ENCODE measurements around the gene C12orf60. TPM values are rescaled to one million over a fixed set of nuclear protein-coding genes. Genes with fewer than 3 reads are reported as not detected.
"Not testable (repeated sequence)": the region's sequence is repeated elsewhere in the genome, so short reads cannot be mapped to it uniquely, and the experiment has no call there.

C12orf60 gene
- 1 to 10 TPM; 2.6 to 4.6 TPM for total RNA-seq

- peak; percentile 98 to 99 for ATAC-seq
- H3K27ac Mint-ChIP-seq, result no peak within 1 kb of the TSS
- peaks cover 6 to 17% of the 10 kb centered on the region in 2 donors for H3K36me3 Mint-ChIP-seq
- peak; percentile 79 to 88 for DNase-seq (ENCODE audit: low spot score in 2 of 2)
- no peaks in the 10 kb centered on the region for H3K9me3 Mint-ChIP-seq
These were observed at the start of gene C12orf60, which contains the start of gene WBP11 for GRCh38 chr12:14803011-14803829. Gene C12orf60 (plus strand): TSS chr12:14803670. CDS start chr12:14822936, 19,266 bp downstream. Gene WBP11 (minus strand): TSS chr12:14803478. CDS start chr12:14801383, 2,095 bp downstream.

GRCh38 chr12:14756334-14757143 lies 46.9 kb upstream of the C12orf60 start:
- no peak for DNase-seq (ENCODE audit: low spot score in 2 of 2)
- no peak for ATAC-seq
- peaks cover 13 to 21% of the 10 kb centered on the region in 2 donors for H3K36me3 Mint-ChIP-seq
- no peak overlapping the region for H3K27ac Mint-ChIP-seq
- peaks cover 9 to 10% of the 10 kb centered on the region in 2 donors for H3K9me3 Mint-ChIP-seq

GRCh38 chr12:14759711-14760280 lies 43.7 kb upstream of the C12orf60 start:
- Mint-ChIP-seq H3K9me3 (peaks cover 9 to 16% of the 10 kb centered on the region in 2 donors), H3K36me3 (peaks cover 29 to 44% of the 10 kb centered on the region in 2 donors)
- not testable (repeated sequence) for DNase-seq (ENCODE audit: low spot score in 2 of 2); H3K27ac Mint-ChIP-seq; ATAC-seq

- DNase-seq (ENCODE audit: low spot score in 2 of 2) (no peak), ATAC-seq (no peak)
- H3K9me3 Mint-ChIP-seq, result peaks cover 0 to 12% of the 10 kb centered on the region in 2 donors
- H3K27ac Mint-ChIP-seq, result no peak overlapping the region
- peaks cover 50 to 88% of the 10 kb centered on the region in 2 donors for H3K36me3 Mint-ChIP-seq
These were observed 38.1 kb upstream of the C12orf60 start for GRCh38 chr12:14765398-14765797.

- Mint-ChIP-seq H3K36me3 (peaks cover 53 to 88% of the 10 kb centered on the region in 2 donors), H3K27ac (peak overlapping the region; percentile 44 to 74), H3K9me3 (peaks cover 0 to 12% of the 10 kb centered on the region in 2 donors)
- not testable (repeated sequence) for ATAC-seq; DNase-seq (ENCODE audit: low spot score in 2 of 2)
These were observed 37.5 kb upstream of the C12orf60 start for GRCh38 chr12:14766020-14766419.

- no peak for DNase-seq (ENCODE audit: low spot score in 2 of 2)
These were observed 36.7 kb upstream of the C12orf60 start for GRCh38 chr12:14766649-14767215.

GRCh38 chr12:14767617-14768016 lies 35.9 kb upstream of the C12orf60 start:
- no peak for ATAC-seq
- H3K36me3 Mint-ChIP-seq, result peaks cover 39 to 73% of the 10 kb centered on the region in 2 donors
- peaks cover 0 to 5% of the 10 kb centered on the region in 2 donors for H3K9me3 Mint-ChIP-seq
- no peak for DNase-seq (ENCODE audit: low spot score in 2 of 2)
- no peak overlapping the region for H3K27ac Mint-ChIP-seq

More at GRCh38 chr12:14766649-14767215, 36.7 kb upstream of the C12orf60 start:
- no peak for ATAC-seq
- H3K9me3 Mint-ChIP-seq, result peaks cover 0 to 10% of the 10 kb centered on the region in 2 donors
- H3K36me3 Mint-ChIP-seq, result peaks cover 47 to 82% of the 10 kb centered on the region in 2 donors
- H3K27ac Mint-ChIP-seq, result peak overlapping the region in 1 of 2 donors; percentile 33

GRCh38 chr12:14768823-14769405 lies 34.6 kb upstream of the C12orf60 start:
- ATAC-seq (peak in 1 of 2 donors; percentile 25), DNase-seq (ENCODE audit: low spot score in 2 of 2) (peak; percentile 27 to 77)
- peaks cover 40 to 70% of the 10 kb centered on the region in 2 donors for H3K36me3 Mint-ChIP-seq
- H3K9me3 Mint-ChIP-seq, result peaks cover 0 to 5% of the 10 kb centered on the region in 2 donors
- peak overlapping the region; percentile 99 to 100 for H3K27ac Mint-ChIP-seq

- Mint-ChIP-seq H3K27ac (peak overlapping the region; percentile 99 to 100), H3K9me3 (peaks cover 0 to 5% of the 10 kb centered on the region in 2 donors), H3K36me3 (peaks cover 43 to 71% of the 10 kb centered on the region in 2 donors)
- DNase-seq (ENCODE audit: low spot score in 2 of 2) (no peak), ATAC-seq (peak; percentile 1 to 25)
These were observed 34.0 kb upstream of the C12orf60 start for GRCh38 chr12:14769466-14769968.

- ATAC-seq (peak; percentile 53 to 56), DNase-seq (ENCODE audit: low spot score in 2 of 2) (peak; percentile 90 to 92)
- peaks cover 0 to 5% of the 10 kb centered on the region in 2 donors for H3K9me3 Mint-ChIP-seq
- H3K36me3 Mint-ChIP-seq, result peaks cover 48 to 71% of the 10 kb centered on the region in 2 donors
- H3K27ac Mint-ChIP-seq, result peak overlapping the region; percentile 99 to 100
These were observed 33.4 kb upstream of the C12orf60 start for GRCh38 chr12:14769969-14770495.

GRCh38 chr12:14770496-14771461 lies 32.7 kb upstream of the C12orf60 start:
- DNase-seq (ENCODE audit: low spot score in 2 of 2) (peak; percentile 94 to 97), ATAC-seq (peak; percentile 22 to 46)
- Mint-ChIP-seq H3K9me3 (peaks cover 0 to 4% of the 10 kb centered on the region in 2 donors), H3K27ac (peak overlapping the region; percentile 99 to 100), H3K36me3 (peaks cover 56 to 71% of the 10 kb centered on the region in 2 donors)

- H3K36me3 Mint-ChIP-seq, result peaks cover 61 to 62% of the 10 kb centered on the region in 2 donors
These were observed 31.8 kb upstream of the C12orf60 start for GRCh38 chr12:14771651-14772137.

GRCh38 chr12:14772946-14773345 lies 30.5 kb upstream of the C12orf60 start:
- Mint-ChIP-seq H3K36me3 (peaks cover 49 to 51% of the 10 kb centered on the region in 2 donors), H3K27ac (peak overlapping the region in 1 of 2 donors; percentile 97), H3K9me3 (no peaks in the 10 kb centered on the region)
- ATAC-seq (no peak), DNase-seq (ENCODE audit: low spot score in 2 of 2) (no peak)

More at GRCh38 chr12:14771651-14772137, 31.8 kb upstream of the C12orf60 start:
- Mint-ChIP-seq H3K27ac (peak overlapping the region; percentile 99 to 100), H3K9me3 (no peaks in the 10 kb centered on the region)
- ATAC-seq (no peak), DNase-seq (ENCODE audit: low spot score in 2 of 2) (no peak)

- H3K27ac Mint-ChIP-seq, result peak overlapping the region; percentile 97 to 100
- DNase-seq (ENCODE audit: low spot score in 2 of 2) (peak in 1 of 2 donors; percentile 45), ATAC-seq (peak; percentile 4 to 11)
- peaks cover 43 to 50% of the 10 kb centered on the region in 2 donors for H3K36me3 Mint-ChIP-seq
- no peaks in the 10 kb centered on the region for H3K9me3 Mint-ChIP-seq
These were observed 29.8 kb upstream of the C12orf60 start for GRCh38 chr12:14773685-14774073.
